HL-60 (cell line): ENCODE results near the gene KIAA1217.

ENCODE experiments used
- DNase-seq, 2 experiments: peaks; one replicate each; pipeline ENCODE4 v3.0.0-alpha.2; 2010 to 2020; ENCODE audit warnings: low read depth in 1 of 2, low spot score in 1 of 2
- H3K27ac ChIP-seq: fragments of 250-450 bp; sonication (Bioruptor Pico); replicated peaks from 2 replicates; pipeline ENCODE4 v1.5.1; 2020; ENCODE audit warnings: mild to moderate bottlenecking, moderate library complexity
- H3K27me3 ChIP-seq: fragments of 250-450 bp; sonication (Bioruptor Pico); 2 replicates; pipeline ENCODE4 v1.5.1; 2021; ENCODE audit warnings: mild to moderate bottlenecking, moderate library complexity; ENCODE audit not compliant: insufficient read depth, poor library complexity, severe bottlenecking
- H3K4me3 ChIP-seq: replicated peaks from 2 replicates; pipeline ENCODE4 v1.5.1; 2011; ENCODE audit warnings: mild to moderate bottlenecking, control low read depth, low read length; ENCODE audit not compliant: insufficient read depth
- CTCF ChIP-seq: IDR thresholded peaks from one replicate; pipeline ENCODE4 v1.5.1; 2011; ENCODE audit warnings: low read length, control low read depth, inconsistent platforms; ENCODE audit not compliant: insufficient read depth
- GABPA ChIP-seq: IDR thresholded peaks from 2 replicates; pipeline ENCODE4 v1.6.1; 2012; ENCODE audit warnings: low read depth
- POLR2AphosphoS5 ChIP-seq: IDR thresholded peaks from 2 replicates; pipeline ENCODE4 v1.6.1; 2012; ENCODE audit warnings: low read depth
- REST ChIP-seq: IDR thresholded peaks from 2 replicates; pipeline ENCODE4 v1.6.1; 2012; ENCODE audit warnings: low read depth; ENCODE audit not compliant: insufficient replicate concordance
- SPI1 ChIP-seq: IDR thresholded peaks from 2 replicates; pipeline ENCODE4 v1.6.1; 2012; ENCODE audit warnings: low read depth, mild to moderate bottlenecking, borderline replicate concordance
- long read RNA-seq: library from polyadenylated mRNA; unstranded; transcript quantifications from one replicate; pipeline ENCODE4 v2.0.0, GENCODE V29; 2020

The KIAA1217 gene
- long read RNA-seq = 0 reads

DNA sequence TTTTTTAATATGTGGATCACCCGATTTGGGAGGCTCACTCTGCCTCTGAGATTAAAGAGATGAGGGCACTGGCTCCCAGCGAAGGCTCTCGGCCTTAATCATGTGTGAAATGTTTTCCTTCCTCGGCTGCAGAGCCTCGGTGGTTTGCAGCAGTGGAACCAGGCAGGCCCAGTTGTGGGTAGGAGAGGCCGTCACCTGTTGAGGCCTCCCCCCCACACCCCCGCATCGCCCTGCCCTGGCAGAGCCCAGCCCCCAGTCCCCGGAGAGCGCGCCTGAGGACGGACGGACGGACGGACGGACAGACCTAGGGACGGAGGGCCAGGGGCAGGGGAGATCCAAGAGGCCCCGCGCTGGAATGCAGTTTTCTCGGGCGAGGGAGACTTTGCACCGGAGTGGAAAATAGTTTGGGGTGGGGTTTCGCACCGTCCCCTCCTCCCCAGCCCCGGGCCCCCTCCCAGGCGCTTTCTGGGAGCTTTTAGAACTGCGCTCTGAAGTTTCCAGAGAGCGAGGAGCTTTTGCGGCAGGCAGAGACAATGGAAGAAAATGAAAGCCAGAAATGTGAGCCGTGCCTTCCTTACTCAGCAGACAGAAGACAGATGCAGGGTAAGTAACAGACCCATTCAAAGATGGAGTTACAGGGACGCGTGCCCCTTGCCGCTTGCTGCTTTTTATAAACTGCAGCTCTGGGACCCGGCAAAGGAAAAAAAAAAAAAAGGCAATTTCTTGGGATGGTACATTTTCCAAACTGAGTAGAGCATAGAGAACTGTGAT lies at the start of gene KIAA1217:
Gene KIAA1217, plus strand, starts transcription at position 478 of the 771 bp plus-strand sequence. Its CDS starts 56 bp downstream, at position 534.
- H3K27ac ChIP-seq = no peak within 1 kb of the TSS
- TF ChIP-seq POLR2AphosphoS5 (no peak), REST (no peak), GABPA (no peak), CTCF (no peak), SPI1 (no peak)
- DNase-seq = no peak
- no peaks in the 10 kb centered on the region for H3K27me3 ChIP-seq
- H3K4me3 ChIP-seq = no peak within 1 kb of the TSS

- H3K27me3 ChIP-seq = no peaks in the 10 kb centered on the region
- no peak for DNase-seq
- H3K27ac ChIP-seq = no peak overlapping the region
- TF ChIP-seq POLR2AphosphoS5 (no peak), CTCF (no peak), SPI1 (no peak), GABPA (no peak), REST (no peak)
- H3K4me3 ChIP-seq = no peak overlapping the region
Observed at GRCh38 chr10:24162206-24162985, 46.5 kb upstream of the KIAA1217 start.

GRCh38 chr10:24163485-24163884 lies 45.5 kb upstream of the KIAA1217 start:
- no peak for DNase-seq
- H3K27ac ChIP-seq = no peak overlapping the region
- no peak for TF ChIP-seq POLR2AphosphoS5
- H3K27me3 ChIP-seq = no peaks in the 10 kb centered on the region
- H3K4me3 ChIP-seq = no peak overlapping the region
